IMR-90 (cell line): ENCODE measurements around the gene NCSTN. TPM values are rescaled to one million over a fixed set of nuclear protein-coding genes. Genes with fewer than 3 reads are reported as not detected.

Source experiments
- ATAC-seq: fragments of 200-7000 bp; cut with Tn5 transposase; 2 replicates; pipeline ENCODE4 v1.9.1; 2020; ENCODE audit warnings: low read depth, mild to moderate bottlenecking, moderate library complexity
- BruUV-seq: library from RNA; stranded (reverse); fragments of 400-500 nt; replicated peaks from 2 replicates; lab custom pipeline; 2021; lab: Mats Ljungman, UMichigan
- CTCF ChIA-PET: fragments of 300-600 bp; formaldehyde crosslinking; extraction: SDS; loops from one replicate; lab custom pipeline; 2021; ENCODE audit warnings: antibody characterized with exemption; lab: Yijun Ruan, JAX
- POLR2A ChIA-PET: fragments of 300-600 bp; sonication (Branson Sonifier 250); formaldehyde crosslinking; loops from one replicate; lab custom pipeline; 2022; ENCODE audit warnings: antibody characterized with exemption; ENCODE audit not compliant: unreplicated experiment; lab: Charles Lee
- DNase-seq: peaks from one replicate; pipeline ENCODE4 v3.0.0; 2013
- H2AFZ ChIP-seq: replicated peaks from 2 replicates; pipeline ENCODE3; 2013; ENCODE audit warnings: low read length, mild to moderate bottlenecking; ENCODE audit not compliant: poor library complexity
- H2AK5ac ChIP-seq: 2 replicates; pipeline ENCODE4 v1.6.1; 2013; ENCODE audit warnings: low read depth, low read length, inconsistent platforms
- H2AK9ac ChIP-seq: replicated peaks from 2 replicates; pipeline ENCODE3; 2013; ENCODE audit warnings: mild to moderate bottlenecking, low read depth, low read length, moderate library complexity; ENCODE audit not compliant: poor library complexity
- H2BK120ac ChIP-seq: 2 replicates; pipeline ENCODE4 v1.6.1; 2013; ENCODE audit warnings: low read depth, low read length, inconsistent platforms
- H2BK15ac ChIP-seq: 3 replicates; pipeline ENCODE4 v1.6.1; 2013; ENCODE audit warnings: low read depth, low read length, inconsistent platforms
- H2BK20ac ChIP-seq: 2 replicates; pipeline ENCODE4 v1.6.1; 2013; ENCODE audit warnings: low read depth, mild to moderate bottlenecking, inconsistent platforms, low read length, moderate library complexity
- H2BK5ac ChIP-seq: 2 replicates; pipeline ENCODE4 v1.6.1; 2013; ENCODE audit warnings: mild to moderate bottlenecking, low read depth, low read length, inconsistent platforms; ENCODE audit not compliant: poor library complexity, severe bottlenecking
- H3K14ac ChIP-seq: replicated peaks from 2 replicates; pipeline ENCODE4 v1.6.1; 2013; ENCODE audit warnings: low read depth, low read length, inconsistent platforms
- H3K18ac ChIP-seq: 2 replicates; pipeline ENCODE4 v1.6.1; 2013; ENCODE audit warnings: low read depth, low read length, control low read depth
- H3K23ac ChIP-seq: 2 replicates; pipeline ENCODE4 v1.6.1; 2013; ENCODE audit warnings: low read depth, low read length, inconsistent platforms
- H3K27ac ChIP-seq: 2 replicates; pipeline ENCODE4 v1.5.1; 2013; ENCODE audit warnings: mild to moderate bottlenecking, control low read depth, low read length; ENCODE audit not compliant: insufficient read depth
- H3K27me3 ChIP-seq: 2 replicates; pipeline ENCODE4 v1.6.1; 2013; ENCODE audit warnings: low read length; ENCODE audit not compliant: control insufficient read depth, insufficient read depth
- H3K36me3 ChIP-seq: 2 replicates; pipeline ENCODE4 v1.6.1; 2013; ENCODE audit warnings: low read length, mixed read lengths; ENCODE audit not compliant: control insufficient read depth, insufficient read depth
- H3K4ac ChIP-seq: 2 replicates; pipeline ENCODE4 v1.6.1; 2013; ENCODE audit warnings: low read depth, low read length, inconsistent platforms
- H3K4me1 ChIP-seq: 2 replicates; pipeline ENCODE4 v1.6.1; 2013; ENCODE audit warnings: low read length, mixed read lengths; ENCODE audit not compliant: control insufficient read depth, insufficient read depth
- H3K4me2 ChIP-seq: 2 replicates; pipeline ENCODE4 v1.6.1; 2013; ENCODE audit warnings: low read depth, mild to moderate bottlenecking, control low read depth, low read length, moderate library complexity
- H3K4me3 ChIP-seq: 2 replicates; pipeline ENCODE4 v1.5.1; 2013; ENCODE audit warnings: low read depth, mild to moderate bottlenecking, control low read depth, low read length, moderate library complexity; ENCODE audit not compliant: insufficient read depth
- H3K56ac ChIP-seq: 2 replicates; pipeline ENCODE4 v1.6.1; 2013; ENCODE audit warnings: low read length, inconsistent platforms; ENCODE audit not compliant: insufficient read depth; ENCODE audit errors: extremely low read depth
- H3K79me1 ChIP-seq, 2 experiments: 2 replicates each; pipeline ENCODE4 v1.6.1; 2013; ENCODE audit warnings: low read length in 2 of 2, inconsistent platforms in 1 of 2, low read depth in 1 of 2
- H3K9ac ChIP-seq: 2 replicates; pipeline ENCODE4 v1.6.1; 2013; ENCODE audit warnings: low read depth, low read length, control low read depth
- H3K9me1 ChIP-seq: 2 replicates; pipeline ENCODE4 v1.6.1; 2013; ENCODE audit warnings: low read length, inconsistent platforms; ENCODE audit not compliant: insufficient read depth
- H3K9me3 ChIP-seq: 2 replicates; pipeline ENCODE4 v1.6.1; 2013; ENCODE audit warnings: low read length; ENCODE audit not compliant: control insufficient read depth, insufficient read depth
- H4K20me1 ChIP-seq: 2 replicates; pipeline ENCODE4 v1.6.1; 2013; ENCODE audit warnings: low read length, inconsistent platforms; ENCODE audit not compliant: insufficient read depth
- H4K5ac ChIP-seq: 2 replicates; pipeline ENCODE4 v1.6.1; 2013; ENCODE audit warnings: mild to moderate bottlenecking, low read depth, low read length, control low read depth
- H4K8ac ChIP-seq, 2 experiments: 2 replicates each; pipeline ENCODE4 v1.6.1; 2013; ENCODE audit warnings: low read depth in 2 of 2, low read length in 2 of 2, control low read depth in 1 of 2, inconsistent platforms in 1 of 2
- H4K91ac ChIP-seq: 2 replicates; pipeline ENCODE4 v1.6.1; 2013; ENCODE audit warnings: low read depth, low read length, inconsistent platforms; ENCODE audit not compliant: insufficient read depth
- BHLHE40 ChIP-seq: fragments of 150-350 bp; IDR thresholded peaks from 2 replicates; pipeline ENCODE4 v1.6.1; 2016; ENCODE audit warnings: mild to moderate bottlenecking, low read depth, low read length
- CTCF ChIP-seq: conservative IDR thresholded peaks from 2 replicates; pipeline ENCODE4 v1.5.1; 2012; ENCODE audit warnings: mild to moderate bottlenecking, low read depth, low read length, improper control_type of control experiment
- ELK1 ChIP-seq: fragments of 150-350 bp; IDR thresholded peaks from 2 replicates; pipeline ENCODE4 v1.6.1; 2016; ENCODE audit warnings: low read depth, mild to moderate bottlenecking, low read length, moderate library complexity, borderline replicate concordance
- FOS ChIP-seq: fragments of 150-350 bp; IDR thresholded peaks from 2 replicates; pipeline ENCODE4 v1.6.1; 2016; ENCODE audit warnings: low read depth, low read length
- MAFK ChIP-seq: IDR thresholded peaks from 2 replicates; pipeline ENCODE4 v1.6.1; 2012; ENCODE audit warnings: low read depth, low read length, improper control_type of control experiment
- MAZ ChIP-seq: IDR thresholded peaks from 2 replicates; pipeline ENCODE4 v1.6.1; 2012; ENCODE audit warnings: low read depth, mild to moderate bottlenecking, low read length, improper control_type of control experiment, moderate library complexity, borderline replicate concordance
- POLR2A ChIP-seq: IDR thresholded peaks from 2 replicates; pipeline ENCODE4 v1.6.1; 2012; ENCODE audit warnings: mild to moderate bottlenecking, low read depth, low read length
- RAD21 ChIP-seq: IDR thresholded peaks from 2 replicates; pipeline ENCODE4 v1.6.1; 2012; ENCODE audit warnings: low read length, improper control_type of control experiment
- RCOR1 ChIP-seq: IDR thresholded peaks from 2 replicates; pipeline ENCODE4 v1.6.1; 2012; ENCODE audit warnings: mild to moderate bottlenecking, low read length, improper control_type of control experiment; ENCODE audit not compliant: insufficient replicate concordance
- SMC3 ChIP-seq: fragments of 150-350 bp; IDR thresholded peaks from 2 replicates; pipeline ENCODE4 v1.6.1; 2016; ENCODE audit warnings: low read depth, mild to moderate bottlenecking, antibody characterized with exemption, low read length, moderate library complexity
- WGBS, 2 experiments: methylation state at CpG; one replicate each; pipeline versions ENCODE4 v1.1.5 to v1.1.7; 2013; ENCODE audit warnings: missing lambda C conversion rate in 2 of 2; ENCODE audit not compliant: insufficient read length in 1 of 2; ENCODE audit errors: extremely low coverage in 2 of 2; 5-methylcytosine and 5-hydroxymethylcytosine counted together
- dilution Hi-C: fragments of 300-500 bp; cut with HindIII; formaldehyde crosslinking; loops from one replicate; pipeline ENCODE4 v1.14.3; 2018; ENCODE audit warnings: low sequenced_read_pairs; ENCODE audit not compliant: unreplicated experiment
- in situ Hi-C: fragments of 300-500 bp; cut with MboI; formaldehyde crosslinking; loops from 3 replicates; pipeline ENCODE4 v1.14.3; 2019; ENCODE audit warnings: low sequenced_read_pairs, inconsistent platforms, mixed read lengths
- intact Hi-C: fragments of 100-400 bp; cut with micrococcal nuclease; formaldehyde crosslinking; loops from 2 replicates; pipeline ENCODE4 v1.10.0; 2022
- polyA plus RNA-seq, 3 experiments: library from polyadenylated mRNA; depleted of rRNA; stranded (reverse); fragments of >200 nt; gene quantifications; 2 replicates each; pipeline ENCODE4 v1.2.3, GENCODE V29; 2012; ENCODE audit warnings: low replicate concordance in 1 of 3
- total RNA-seq: library from RNA; depleted of rRNA; stranded (reverse); fragments of >200 nt; gene quantifications from 2 replicates; pipeline ENCODE4 v1.2.3, GENCODE V29; 2012

The NCSTN gene
- total and polyA plus RNA-seq, 2 of the 4 experiments (the other 2 are of a cell fraction): 60.2 to 182 TPM

GRCh38 chr1:160401487-160401805 lies 58.3 kb downstream of the NCSTN start:
- H3K27me3 ChIP-seq: peaks cover 33% of the 10 kb centered on the region
- WGBS, 2 experiments: 14% methylated on average over 2 of the region's 7 CpGs; no CpG with 5 or more reads in 1 of the 2 experiments

More at GRCh38 chr1:160401487-160401805, 58.3 kb downstream of the NCSTN start:
- H3K36me3 ChIP-seq: no peaks in the 10 kb centered on the region
- no peaks in the 10 kb centered on the region for H4K20me1 ChIP-seq
- intact Hi-C loops: no loop called here
- no peak overlapping the region for H3K56ac ChIP-seq
- POLR2A ChIA-PET: no interaction called here
- H2BK5ac ChIP-seq: no peak overlapping the region
- H3K9me3 ChIP-seq: no peaks in the 10 kb centered on the region
- no peak overlapping the region for H2BK15ac ChIP-seq
- H3K4me3 ChIP-seq: peak overlapping the region; percentile 62; the same call in 1 of the 2 replicates
- H3K9me1 ChIP-seq: peaks cover 5% of the 10 kb centered on the region; the same call in 1 of the 2 replicates
- no peak overlapping the region for H3K14ac ChIP-seq
- H4K8ac ChIP-seq: no peak overlapping the region
- no peak overlapping the region for H2AK5ac ChIP-seq
- CTCF ChIA-PET: no interaction called here
- no peaks in the 10 kb centered on the region for H3K4me1 ChIP-seq
- ATAC-seq (no peak), DNase-seq (no peak)
- peak overlapping the region; percentile 76 for H3K4me2 ChIP-seq
- no peak overlapping the region for H2BK120ac ChIP-seq
- H4K91ac ChIP-seq: no peak overlapping the region
- no peak overlapping the region for H4K5ac ChIP-seq
- peak overlapping the region; percentile 55 for H2AK9ac ChIP-seq
- no TSS peak for BruUV-seq
- in situ Hi-C loops: no loop called here
- H3K18ac ChIP-seq: no peak overlapping the region
- H3K4ac ChIP-seq: no peak overlapping the region
- H3K23ac ChIP-seq: peak overlapping the region; percentile 27; the same call in 1 of the 2 replicates
- dilution Hi-C loops: no loop called here
- TF ChIP-seq BHLHE40 (no peak), RCOR1 (no peak), POLR2A (no peak), SMC3 (no peak), FOS (no peak), MAZ (no peak), MAFK (no peak), RAD21 (no peak), CTCF (no peak), ELK1 (no peak)
- no peak overlapping the region for H3K27ac ChIP-seq
- H3K9ac ChIP-seq: peak overlapping the region; percentile 61; the same call in 1 of the 2 replicates
- no peaks in the 10 kb centered on the region for H3K79me1 ChIP-seq
- H2AFZ ChIP-seq: peak overlapping the region; percentile 74
- no peak overlapping the region for H2BK20ac ChIP-seq
